NB4 (cell line): ENCODE results near the gene NTRK3.

Experiments
- CTCF ChIP-seq: IDR thresholded peaks from one replicate; pipeline ENCODE4 v1.5.1; 2012; ENCODE audit warnings: low read depth, low read length
- MAX ChIP-seq: IDR thresholded peaks from 2 replicates; pipeline ENCODE4 v1.6.1; 2011; ENCODE audit warnings: low read depth, low read length
- MYC ChIP-seq: IDR thresholded peaks from 2 replicates; pipeline ENCODE4 v1.6.1; 2011; ENCODE audit warnings: low read depth, low read length
- POLR2A ChIP-seq: IDR thresholded peaks from 2 replicates; pipeline ENCODE4 v1.6.1; 2011; ENCODE audit warnings: mild to moderate bottlenecking; ENCODE audit not compliant: insufficient read length; ENCODE audit errors: extremely low read depth

- no peak for TF ChIP-seq CTCF
- TF ChIP-seq MYC: no peak
- TF ChIP-seq POLR2A: no peak
- no peak for TF ChIP-seq MAX
Observed at GRCh38 chr15:87910301-87910700, 346.2 kb downstream of the NTRK3 start.
